Ascending aorta (tissue), 2 donors: ENCODE results near the gene DCP1A. TPM values are rescaled to one million over a fixed set of nuclear protein-coding genes. Genes with fewer than 3 reads are reported as not detected.
A peak's percentile ranks its signal among the peaks of the same experiment; 100 is the strongest.

ENCODE experiments used
- DNase-seq, 2 donors: peaks; one replicate each; pipeline ENCODE4 v3.0.0-alpha.2; 2019; ENCODE audit warnings: low spot score in 2 of 2
- H3K27ac ChIP-seq, 2 donors: fragments of 200-600 bp; sonication (generic); one replicate each; pipeline ENCODE4 v1.5.1; 2016 to 2017; ENCODE audit warnings: mild to moderate bottlenecking in 1 of 2
- H3K27me3 ChIP-seq: fragments of 200-600 bp; sonication (generic); one replicate; pipeline ENCODE4 v1.5.1; 2017
- H3K36me3 ChIP-seq, 2 donors: fragments of 200-600 bp; sonication (generic); one replicate each; pipeline ENCODE4 v1.5.1; 2016
- H3K4me1 ChIP-seq, 2 donors: fragments of 200-600 bp; sonication (generic); one replicate each; pipeline ENCODE4 v1.5.1; 2016 to 2017; ENCODE audit warnings: mild to moderate bottlenecking in 1 of 2
- H3K4me3 ChIP-seq, 2 donors: fragments of 200-600 bp; sonication (generic); one replicate each; pipeline ENCODE4 v1.5.1; 2016 to 2017; ENCODE audit warnings: mild to moderate bottlenecking in 1 of 2
- H3K9me3 ChIP-seq, 2 donors: fragments of 200-600 bp; sonication (generic); one replicate each; pipeline ENCODE4 v1.5.1; 2016
- CTCF ChIP-seq, 3 experiments: fragments of 200-600 bp in 2 of 3; fragments of 450-650 bp in 1 of 3; sonication (generic) in 2 of 3; IDR thresholded peaks; one replicate each; pipeline ENCODE4 v1.5.1; 2016 to 2019; ENCODE audit warnings: antibody characterized with exemption in 3 of 3, mild to moderate bottlenecking in 1 of 3, moderate library complexity in 1 of 3
- intact Hi-C: fragments of 100-400 bp; cut with DNase I; formaldehyde crosslinking; loops from one replicate; pipeline ENCODE4 v1.15.1; 2023
- total RNA-seq: library from RNA; depleted of rRNA; stranded (reverse); fragments of >200 nt; gene quantifications from one replicate; pipeline ENCODE4 v1.1.0, GENCODE V29; 2016

The DCP1A gene
- total RNA-seq, 1 donor from 2014 or later: 21.7 TPM

DNA sequence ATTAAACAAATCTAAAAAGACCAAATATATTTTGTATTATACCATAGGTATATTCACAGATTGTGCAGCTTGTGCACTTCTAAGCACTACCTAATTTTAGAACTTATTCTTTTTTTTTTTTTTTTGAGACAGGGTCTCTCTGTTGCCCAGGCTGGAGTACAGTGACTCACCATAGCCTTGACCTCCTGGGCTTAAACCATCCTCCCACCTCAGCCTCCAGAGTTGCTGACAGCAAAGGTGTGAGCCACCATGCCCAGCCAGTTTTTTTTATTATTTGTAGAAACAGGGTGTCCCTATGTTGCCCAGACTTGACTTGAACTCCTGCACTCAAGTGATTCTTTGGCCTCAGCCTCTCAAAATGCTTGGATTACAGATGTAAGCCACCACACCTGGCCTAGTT is 79.6 kb downstream of the DCP1A start:
- H3K27ac ChIP-seq: peak overlapping the region; percentile 36 to 83
- H3K36me3 ChIP-seq: no peaks in the 10 kb centered on the region
- peaks cover 11 to 14% of the 10 kb centered on the region in 2 donors for H3K4me1 ChIP-seq
- no peak for TF ChIP-seq CTCF (IDR thresholded peaks at IDR 0.05)
- H3K27me3 ChIP-seq: no peaks in the 10 kb centered on the region
- DNase-seq: no peak
- intact Hi-C loops: no loop called here
- H3K9me3 ChIP-seq: no peaks in the 10 kb centered on the region
- no peak overlapping the region for H3K4me3 ChIP-seq

GRCh38 chr3:53264718-53265117 is 82.6 kb downstream of the DCP1A start:
- no peak for DNase-seq
- Histone ChIP-seq H3K4me1 (peaks cover 5% of the 10 kb centered on the region in 2 donors), H3K36me3 (no peaks in the 10 kb centered on the region), H3K27me3 (no peaks in the 10 kb centered on the region), H3K27ac (no peak overlapping the region), H3K4me3 (no peak overlapping the region), H3K9me3 (no peaks in the 10 kb centered on the region)
- no peak for TF ChIP-seq CTCF (IDR thresholded peaks at IDR 0.05)
- intact Hi-C loops: no loop called here

DNA sequence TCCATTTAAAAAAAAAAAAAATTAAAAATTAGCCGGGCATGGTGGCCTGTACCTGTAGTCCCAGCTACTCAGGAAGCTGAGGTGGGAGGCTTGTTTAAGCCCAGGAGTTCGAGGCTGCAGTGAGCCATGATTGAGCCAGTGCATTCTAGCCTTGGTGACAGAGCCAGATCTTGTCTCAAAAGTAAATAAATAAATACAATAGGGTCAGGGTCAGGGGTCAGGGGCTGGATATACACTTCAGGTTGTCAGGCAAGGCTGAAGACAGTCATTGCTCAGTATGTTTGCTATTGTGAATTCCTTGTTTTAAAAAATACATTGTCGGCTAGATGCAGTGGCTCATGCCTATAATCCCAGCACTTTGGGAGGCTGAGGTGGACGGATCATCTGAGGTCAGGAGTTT is 83.4 kb downstream of the DCP1A start:
- Histone ChIP-seq H3K27ac (no peak overlapping the region), H3K4me1 (no peaks in the 10 kb centered on the region), H3K4me3 (no peak overlapping the region), H3K36me3 (no peaks in the 10 kb centered on the region), H3K27me3 (no peaks in the 10 kb centered on the region), H3K9me3 (no peaks in the 10 kb centered on the region)
- no peak for DNase-seq
- intact Hi-C loops: no loop called here
- no peak for TF ChIP-seq CTCF (IDR thresholded peaks at IDR 0.05)

GRCh38 chr3:53261712-53262111 is 85.6 kb downstream of the DCP1A start:
- Histone ChIP-seq H3K27ac (no peak overlapping the region), H3K27me3 (no peaks in the 10 kb centered on the region), H3K4me3 (no peak overlapping the region), H3K36me3 (no peaks in the 10 kb centered on the region), H3K4me1 (no peaks in the 10 kb centered on the region), H3K9me3 (no peaks in the 10 kb centered on the region)
- no peak for DNase-seq
- TF ChIP-seq CTCF (IDR thresholded peaks at IDR 0.05): no peak
- intact Hi-C loops: no loop called here

DNA sequence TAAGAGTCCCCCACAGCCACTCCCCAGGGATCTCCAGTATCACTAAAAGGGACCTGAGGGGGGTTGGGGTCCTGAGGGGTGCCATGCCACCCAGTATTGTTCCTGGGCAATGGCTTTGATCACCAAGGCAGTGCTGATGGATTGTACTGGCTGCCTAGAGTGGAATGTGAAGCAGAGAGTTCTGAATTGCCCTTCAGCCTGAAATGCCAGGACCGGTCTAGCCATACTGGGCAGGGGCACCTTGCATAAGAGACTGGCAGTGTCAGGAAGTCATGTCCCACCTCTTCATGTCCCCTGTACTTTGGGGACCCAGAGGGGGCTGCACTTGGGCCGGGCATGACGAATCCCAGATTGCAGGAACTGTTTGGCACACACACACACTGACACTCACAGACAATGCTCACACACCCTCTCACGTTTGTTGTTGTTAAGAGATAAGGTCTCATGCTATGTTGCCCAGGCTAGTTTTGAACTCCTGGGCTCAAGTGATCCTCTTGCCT is 87.0 kb downstream of the DCP1A start:
- no peaks in the 10 kb centered on the region for H3K27me3 ChIP-seq
- no peaks in the 10 kb centered on the region for H3K36me3 ChIP-seq
- intact Hi-C loops: no loop called here
- no peak overlapping the region for H3K4me3 ChIP-seq
- peaks cover 0 to 5% of the 10 kb centered on the region in 2 donors for H3K4me1 ChIP-seq
- no peak for TF ChIP-seq CTCF (IDR thresholded peaks at IDR 0.05)
- H3K27ac ChIP-seq: no peak overlapping the region
- DNase-seq: no peak
- no peaks in the 10 kb centered on the region for H3K9me3 ChIP-seq
